Naive thymus-derived CD8-positive, alpha-beta T cell (primary cell): Measurements from ENCODE around the gene CST5. TPM values are rescaled to one million over a fixed set of nuclear protein-coding genes. Genes with fewer than 3 reads are reported as not detected.
"Not testable (repeated sequence)": the region's sequence is repeated elsewhere in the genome, so short reads cannot be mapped to it uniquely, and the experiment has no call there.

Source experiments
- ATAC-seq, 2 donors: fragments of 150-1000 bp; cut with Tn5 transposase in 1 of 2; sonication (Bioruptor Pico), chemical (Tn5 transposase) in 1 of 2; 1 replicate in 1 of 2; 2 replicates in 1 of 2; pipeline ENCODE4 v1.10.0; 2021; ENCODE audit warnings: mild to moderate bottlenecking in 2 of 2, moderate library complexity in 2 of 2
- POLR2A ChIA-PET: fragments of 350-600 bp; sonication (Branson Sonifier 250); formaldehyde crosslinking; loops from one replicate; lab custom pipeline; 2021; ENCODE audit warnings: antibody characterized with exemption; lab: Charles Lee
- DNase-seq, 10 donors: peaks; one replicate each; pipeline versions ENCODE4 v3.0.0 to v3.0.0-alpha.2; 2020 to 2022
- H3K27ac Mint-ChIP-seq, 10 donors: one replicate each; pipeline ENCODE4 v1.8.0; 2020 to 2022; ENCODE audit warnings: mild to moderate bottlenecking in 10 of 10, mixed read lengths in 10 of 10, moderate library complexity in 4 of 10, inconsistent platforms in 1 of 10
- H3K27me3 Mint-ChIP-seq, 5 donors: one replicate each; pipeline ENCODE4 v1.8.0; 2021 to 2022; ENCODE audit warnings: mixed read lengths in 5 of 5
- H3K36me3 Mint-ChIP-seq, 3 donors: one replicate each; pipeline ENCODE4 v1.8.0; 2020 to 2022; ENCODE audit warnings: mixed read lengths in 3 of 3, mild to moderate bottlenecking in 2 of 3, inconsistent platforms in 1 of 3
- H3K4me1 Mint-ChIP-seq, 4 donors: one replicate each; pipeline ENCODE4 v1.8.0; 2021 to 2022; ENCODE audit warnings: mixed read lengths in 4 of 4
- H3K4me3 Mint-ChIP-seq, 10 donors: one replicate each; pipeline ENCODE4 v1.8.0; 2020 to 2022; ENCODE audit warnings: mild to moderate bottlenecking in 10 of 10, mixed read lengths in 10 of 10, moderate library complexity in 6 of 10, inconsistent platforms in 1 of 10
- H3K9me3 Mint-ChIP-seq, 9 donors: one replicate each; pipeline ENCODE4 v1.8.0; 2020 to 2022; ENCODE audit warnings: mixed read lengths in 9 of 9, mild to moderate bottlenecking in 3 of 9, inconsistent platforms in 1 of 9, moderate library complexity in 1 of 9
- polyA plus RNA-seq, 3 donors: library from polyadenylated mRNA; unstranded; fragments of 300-500 nt; fragmentation: Illumina TruSeq; gene quantifications; one replicate each; pipeline ENCODE4 v1.2.3, GENCODE V29; 2021
- total RNA-seq, 8 experiments: library from RNA in 2 of 8; stranded (reverse) in 2 of 8; gene quantifications; one replicate each; pipeline ENCODE4 v1.2.3 and lab custom pipeline; 2021 to 2026

Gene CST5
- total and polyA plus RNA-seq, 5 experiments from 2014 or later, result not detected

DNA sequence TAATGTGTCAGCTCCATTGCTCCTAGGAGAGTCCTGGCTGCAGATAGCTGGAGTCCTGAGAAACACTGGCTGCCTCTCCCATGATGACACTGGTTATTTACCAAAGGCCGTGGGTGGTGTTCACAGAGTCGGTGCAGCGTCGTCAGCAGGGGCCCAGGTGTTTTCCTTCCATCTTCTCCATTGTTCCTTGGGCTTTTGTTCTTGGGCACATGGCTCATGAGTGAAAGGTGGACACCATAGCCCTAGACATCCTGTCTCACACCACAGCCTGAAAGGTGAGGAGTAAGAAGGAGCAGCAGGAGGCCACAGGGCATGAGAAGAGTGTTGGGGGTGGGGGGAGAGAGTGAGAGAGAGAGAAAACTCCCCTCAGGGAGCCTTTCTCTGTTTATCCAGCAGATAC lies 9.1 kb downstream of the CST5 start:
- H3K9me3 Mint-ChIP-seq, result no peaks in the 10 kb centered on the region
- POLR2A ChIA-PET, result no interaction called here
- no peaks in the 10 kb centered on the region for H3K36me3 Mint-ChIP-seq
- no peak overlapping the region for H3K27ac Mint-ChIP-seq
- ATAC-seq (no peak), DNase-seq (no peak)
- no peak overlapping the region for H3K4me3 Mint-ChIP-seq
- H3K27me3 Mint-ChIP-seq, result peaks cover 2 to 45% (median 11%) of the 10 kb centered on the region in 5 donors
- peaks cover 21 to 38% (median 30%) of the 10 kb centered on the region in 4 donors for H3K4me1 Mint-ChIP-seq

DNA sequence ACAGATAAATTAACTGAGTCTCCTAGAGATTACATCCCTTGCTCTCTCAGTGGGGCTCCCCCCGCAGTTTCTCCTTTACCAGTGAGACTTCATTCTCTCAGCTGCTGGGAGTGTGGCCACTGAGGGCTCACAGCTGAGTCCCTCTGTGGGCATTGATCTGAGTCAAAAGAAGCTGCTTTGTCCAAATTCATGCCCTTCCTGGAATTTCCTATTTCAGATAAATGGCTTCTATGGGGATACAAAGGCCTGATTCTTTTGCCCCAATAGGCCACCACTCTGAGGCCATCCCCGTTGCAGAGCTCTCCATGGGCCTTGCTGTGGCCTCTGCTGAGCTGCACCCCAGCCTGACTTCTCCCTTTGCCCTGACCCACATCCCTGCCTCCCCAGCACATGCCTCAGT lies 10.0 kb downstream of the CST5 start:
- Mint-ChIP-seq H3K4me3 (no peak overlapping the region), H3K4me1 (peaks cover 15 to 29% (median 23%) of the 10 kb centered on the region in 4 donors), H3K27ac (no peak overlapping the region), H3K27me3 (peaks cover 0 to 45% (median 11%) of the 10 kb centered on the region in 5 donors), H3K9me3 (no peaks in the 10 kb centered on the region), H3K36me3 (no peaks in the 10 kb centered on the region)
- DNase-seq, result no peak
- POLR2A ChIA-PET, result no interaction called here
- no peak for ATAC-seq

DNA sequence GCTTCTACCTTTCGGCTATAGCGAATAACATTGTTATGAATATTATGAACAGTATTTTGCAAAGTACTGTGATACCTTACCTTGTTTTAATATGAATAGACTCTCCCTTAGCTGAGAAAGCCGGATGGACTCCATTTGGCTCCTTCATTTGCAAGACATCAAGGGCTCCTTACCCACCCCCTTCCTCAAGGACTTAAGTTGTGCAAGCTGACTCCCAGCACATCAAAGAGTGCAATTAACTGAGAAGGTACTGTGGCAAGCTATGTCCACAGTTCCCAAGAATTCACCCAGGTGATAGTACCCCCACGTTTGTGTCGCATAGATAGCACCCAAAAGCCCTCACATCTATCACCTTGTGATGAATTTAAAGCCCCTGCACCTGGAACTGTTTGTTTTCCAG lies 11.2 kb downstream of the CST5 start:
- Mint-ChIP-seq H3K27ac (no peak overlapping the region), H3K36me3 (no peaks in the 10 kb centered on the region), H3K9me3 (peaks cover 0 to 3% (median 0%) of the 10 kb centered on the region in 9 donors), H3K4me3 (no peak overlapping the region), H3K27me3 (peaks cover 0 to 45% (median 11%) of the 10 kb centered on the region in 5 donors), H3K4me1 (peaks cover 8 to 17% (median 15%) of the 10 kb centered on the region in 4 donors)
- POLR2A ChIA-PET, result no interaction called here
- ATAC-seq (no peak), DNase-seq (no peak)

DNA sequence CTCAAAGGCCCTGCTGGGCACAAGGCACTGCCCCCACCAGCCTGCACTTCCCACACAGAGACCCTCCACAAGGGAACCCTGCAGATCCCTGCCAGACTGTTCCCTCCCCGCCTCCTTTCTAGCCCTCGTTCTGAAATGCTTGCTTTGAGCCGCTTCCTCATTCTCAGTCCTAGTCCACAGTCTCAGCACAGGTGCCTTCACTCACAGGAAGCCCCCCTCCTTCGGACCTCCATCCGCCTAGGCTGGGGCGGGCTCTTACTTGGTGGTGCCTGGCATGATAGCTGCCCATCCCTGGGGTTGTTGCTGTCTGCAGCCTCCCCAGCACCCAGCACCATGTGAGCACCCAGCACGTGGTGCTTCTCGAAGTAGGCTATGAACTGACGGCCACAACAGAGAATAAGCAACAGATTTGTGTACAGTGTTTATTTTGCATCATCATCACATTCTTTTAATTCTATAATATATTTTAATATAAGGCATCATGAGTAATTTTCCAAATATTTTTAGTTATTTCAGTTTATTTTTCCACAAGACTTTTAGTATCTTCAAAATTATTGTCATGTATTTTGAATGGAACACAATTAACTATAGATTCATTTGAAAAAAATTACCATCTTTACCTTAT lies 12.3 kb downstream of the CST5 start:
- ATAC-seq, result peak in 1 of 2 donors; percentile 46
- peak in 1 of 10 donors; percentile 7 for DNase-seq
- Mint-ChIP-seq H3K27me3 (peaks cover 0 to 45% (median 11%) of the 10 kb centered on the region in 5 donors), H3K36me3 (no peaks in the 10 kb centered on the region), H3K4me3 (peak overlapping the region in 2 of 10 donors; percentile 11 to 34), H3K27ac (peak overlapping the region in 3 of 10 donors; percentile 29 to 88 (median 87)), H3K4me1 (peaks cover 4 to 13% (median 6%) of the 10 kb centered on the region in 4 donors), H3K9me3 (peaks cover 0 to 3% (median 0%) of the 10 kb centered on the region in 9 donors)
- POLR2A ChIA-PET, result no interaction called here

DNA sequence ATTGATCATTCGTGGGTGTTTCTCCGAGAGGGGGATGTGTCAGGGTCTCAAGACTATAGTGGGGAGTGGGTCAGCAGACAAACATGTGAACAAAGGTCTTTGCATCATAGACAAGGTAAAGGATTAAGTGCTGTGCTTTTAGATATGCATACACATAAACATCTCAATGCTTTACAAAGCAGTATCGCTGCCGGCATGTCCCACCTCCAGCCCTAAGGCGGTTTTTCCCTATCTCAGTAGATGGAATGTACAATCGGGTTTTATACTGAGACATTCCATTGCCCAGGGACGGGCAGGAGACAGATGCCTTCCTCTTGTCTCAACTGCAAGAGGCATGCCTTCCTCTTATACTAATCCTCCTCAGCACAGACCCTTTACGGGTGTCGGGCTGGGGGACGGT lies 18.8 kb downstream of the CST5 start:
- H3K27ac Mint-ChIP-seq, H3K4me1 Mint-ChIP-seq, POLR2A ChIA-PET, DNase-seq, H3K9me3 Mint-ChIP-seq, ATAC-seq, H3K4me3 Mint-ChIP-seq, H3K27me3 Mint-ChIP-seq, H3K36me3 Mint-ChIP-seq: not testable (repeated sequence)

DNA sequence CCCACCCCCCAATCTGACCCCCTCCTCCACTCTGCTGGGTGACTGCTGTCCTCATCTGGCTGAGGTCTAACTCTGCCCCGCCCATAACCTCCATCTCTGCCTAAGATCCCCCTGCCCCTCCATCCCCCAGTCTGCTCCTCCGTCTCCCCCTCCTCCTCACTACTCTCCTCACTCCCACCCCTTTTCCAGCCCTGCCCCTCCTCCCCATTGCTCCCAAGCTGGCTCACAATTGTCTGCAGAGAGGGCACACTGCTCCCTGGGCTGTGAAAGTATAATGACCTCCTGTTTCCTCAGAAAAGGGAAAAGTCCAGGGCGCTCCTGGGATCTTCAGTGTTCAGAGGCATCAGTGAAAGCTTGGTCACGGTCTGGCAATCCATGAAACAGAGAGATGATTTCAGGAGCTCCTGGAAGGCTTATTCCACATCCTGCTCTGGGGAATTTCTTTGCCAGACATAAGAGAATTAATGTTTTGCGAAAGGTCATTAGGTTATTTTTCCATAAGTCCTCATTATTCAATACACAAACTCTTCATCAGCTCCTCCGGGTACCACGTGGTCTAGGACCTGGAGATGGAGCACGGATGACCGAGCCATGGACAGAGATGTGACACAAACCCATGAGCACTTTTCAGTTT lies 21.5 kb downstream of the CST5 start:
- DNase-seq, result no peak
- peaks cover 0 to 2% (median 0%) of the 10 kb centered on the region in 5 donors for H3K27me3 Mint-ChIP-seq
- H3K4me3 Mint-ChIP-seq, result no peak overlapping the region
- POLR2A ChIA-PET, result no interaction called here
- no peaks in the 10 kb centered on the region for H3K36me3 Mint-ChIP-seq
- H3K27ac Mint-ChIP-seq, result no peak overlapping the region
- ATAC-seq, result no peak
- peaks cover 0 to 5% (median under 1%) of the 10 kb centered on the region in 4 donors for H3K4me1 Mint-ChIP-seq
- H3K9me3 Mint-ChIP-seq, result no peaks in the 10 kb centered on the region

DNA sequence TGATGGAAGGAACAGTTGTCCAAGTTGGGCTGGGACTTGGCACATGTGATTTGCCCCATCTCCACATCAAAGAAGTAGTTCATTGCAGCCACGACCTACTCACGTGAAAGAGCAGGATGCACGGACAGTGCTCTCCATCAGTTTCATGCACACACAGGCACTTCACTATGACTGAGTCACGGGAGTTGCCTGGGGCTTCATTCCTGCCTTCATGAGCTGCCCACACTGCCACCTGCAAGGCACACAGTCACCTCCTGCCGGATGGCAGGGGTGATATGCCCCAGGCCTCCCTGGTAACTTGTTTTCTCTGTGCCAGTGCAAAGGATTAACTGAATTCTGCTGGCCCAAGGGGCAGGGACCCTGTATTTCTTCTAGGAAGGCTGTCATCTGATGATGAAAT lies 22.8 kb downstream of the CST5 start:
- no peak for DNase-seq
- no peaks in the 10 kb centered on the region for H3K9me3 Mint-ChIP-seq
- no peak overlapping the region for H3K4me3 Mint-ChIP-seq
- H3K27ac Mint-ChIP-seq, result no peak overlapping the region
- H3K36me3 Mint-ChIP-seq, result no peaks in the 10 kb centered on the region
- no peak for ATAC-seq
- POLR2A ChIA-PET, result no interaction called here
- peaks cover 0 to 2% (median 0%) of the 10 kb centered on the region in 5 donors for H3K27me3 Mint-ChIP-seq
- peaks cover 0 to 3% (median 0%) of the 10 kb centered on the region in 4 donors for H3K4me1 Mint-ChIP-seq

DNA sequence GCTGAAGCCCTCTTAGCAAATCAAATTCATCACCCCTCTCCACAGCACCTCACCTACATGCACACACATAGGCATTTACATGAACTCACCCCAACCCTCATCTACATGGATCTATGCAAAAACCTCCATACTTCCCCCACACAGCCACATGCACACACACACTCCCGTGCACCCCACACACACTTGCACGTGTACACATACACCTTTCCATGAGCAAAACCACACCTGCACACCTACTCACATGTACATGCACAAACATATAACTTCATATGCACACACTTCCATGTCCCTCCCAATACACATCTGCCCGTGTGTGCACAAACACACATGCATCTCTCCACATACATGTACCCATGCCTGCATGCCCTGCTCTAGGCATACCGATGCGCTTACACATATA lies 23.3 kb downstream of the CST5 start:
- POLR2A ChIA-PET, result no interaction called here
- DNase-seq (no peak), ATAC-seq (no peak)
- H3K27me3 Mint-ChIP-seq, result peaks cover 0 to 2% (median 0%) of the 10 kb centered on the region in 5 donors
- H3K9me3 Mint-ChIP-seq, result no peaks in the 10 kb centered on the region
- no peak overlapping the region for H3K4me3 Mint-ChIP-seq
- H3K36me3 Mint-ChIP-seq, result no peaks in the 10 kb centered on the region
- H3K4me1 Mint-ChIP-seq, result peaks cover 0 to 3% (median 0%) of the 10 kb centered on the region in 4 donors
- H3K27ac Mint-ChIP-seq, result no peak overlapping the region

DNA sequence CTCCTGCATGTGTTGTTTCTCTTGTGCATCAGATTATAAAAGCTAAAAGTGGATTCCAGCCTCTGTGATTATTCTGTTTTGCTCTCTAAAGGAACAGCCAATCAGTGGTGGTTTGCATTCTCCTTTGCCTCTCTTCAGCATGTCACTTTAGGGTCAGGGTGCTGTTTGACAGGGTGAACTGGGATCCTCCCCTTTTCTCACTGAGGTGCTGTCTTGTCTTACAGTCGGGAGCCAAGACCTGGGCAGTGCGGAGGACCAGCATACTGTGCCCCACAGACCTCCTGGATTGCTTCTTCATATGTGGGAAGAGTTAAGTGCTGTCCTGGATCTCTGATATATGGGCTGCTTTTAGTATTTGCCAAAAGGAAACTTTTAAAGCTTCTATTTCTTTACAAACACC lies 37.9 kb downstream of the CST5 start:
- peaks cover 2 to 19% (median 12%) of the 10 kb centered on the region in 5 donors for H3K27me3 Mint-ChIP-seq
- peaks cover 0 to 6% (median 0%) of the 10 kb centered on the region in 4 donors for H3K4me1 Mint-ChIP-seq
- POLR2A ChIA-PET, result no interaction called here
- H3K9me3 Mint-ChIP-seq, result peaks cover 0 to 8% (median 4%) of the 10 kb centered on the region in 9 donors
- DNase-seq, result no peak
- H3K27ac Mint-ChIP-seq, result no peak overlapping the region
- no peak for ATAC-seq
- no peak overlapping the region for H3K4me3 Mint-ChIP-seq
- H3K36me3 Mint-ChIP-seq, result peaks cover 0 to 5% (median 1%) of the 10 kb centered on the region in 3 donors

DNA sequence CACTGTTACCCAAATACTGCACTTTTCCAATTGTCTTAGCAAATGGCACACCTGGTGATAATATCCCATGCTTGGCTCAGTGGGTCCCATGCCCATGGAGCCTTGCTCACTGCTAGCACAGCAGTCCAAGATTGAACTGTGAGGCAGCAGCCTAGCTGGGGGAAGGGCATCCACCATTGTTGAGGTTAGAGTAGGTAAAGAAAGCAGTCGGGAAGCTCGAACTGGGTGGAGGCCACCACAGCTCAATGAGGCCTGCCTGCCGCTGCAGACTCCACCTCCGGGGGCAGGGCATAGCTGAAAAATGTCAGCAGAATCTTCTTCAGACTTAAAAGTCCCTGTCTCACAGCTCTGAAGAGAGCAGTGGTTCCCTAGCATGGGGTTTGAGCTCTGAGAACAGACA lies 43.8 kb downstream of the CST5 start:
- ATAC-seq (no peak), DNase-seq (no peak)
- Mint-ChIP-seq H3K9me3 (peaks cover 0 to 5% (median 0%) of the 10 kb centered on the region in 9 donors), H3K27ac (peak overlapping the region in 2 of 10 donors; percentile 13 to 57), H3K4me3 (no peak overlapping the region), H3K36me3 (no peaks in the 10 kb centered on the region), H3K4me1 (peaks cover 0 to 9% (median under 1%) of the 10 kb centered on the region in 4 donors), H3K27me3 (peaks cover 5 to 23% (median 16%) of the 10 kb centered on the region in 5 donors)
- POLR2A ChIA-PET, result no interaction called here

DNA sequence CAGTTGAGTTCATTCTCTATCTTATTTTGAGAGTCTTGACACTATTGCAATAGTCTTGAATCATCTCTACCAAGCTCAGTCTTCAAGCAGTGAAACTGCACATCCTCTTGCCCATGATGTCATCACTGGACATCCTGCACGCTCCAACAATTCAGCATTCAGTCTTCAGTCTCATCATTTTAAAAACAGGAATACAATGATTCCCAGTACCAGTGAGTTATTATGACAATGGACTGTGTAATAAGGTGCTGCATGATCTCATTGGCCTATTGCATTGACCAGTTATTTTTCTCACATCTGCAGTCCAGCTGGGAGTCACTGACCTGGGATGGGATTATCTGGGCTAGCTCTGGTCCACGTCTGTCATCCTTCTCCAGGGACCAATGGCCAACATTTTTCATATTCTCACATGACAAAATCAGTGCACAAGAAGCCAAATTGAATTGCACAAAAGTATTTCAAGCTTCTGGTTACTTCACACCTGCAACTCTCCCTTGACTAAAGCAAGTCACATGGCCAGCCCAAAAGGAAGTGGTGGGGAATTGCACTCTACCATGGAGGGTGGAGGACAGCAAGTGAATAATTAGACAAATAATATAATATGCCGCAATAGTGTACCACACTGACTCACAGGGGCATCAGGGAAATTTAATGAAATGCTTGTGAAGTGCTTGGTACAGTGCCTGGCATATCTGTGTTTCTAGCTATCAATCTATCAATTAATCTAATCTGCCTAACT lies 46.6 kb downstream of the CST5 start:
- no peaks in the 10 kb centered on the region for H3K36me3 Mint-ChIP-seq
- H3K4me1 Mint-ChIP-seq, result peaks cover 0 to 5% (median under 1%) of the 10 kb centered on the region in 4 donors
- peaks cover 4 to 27% (median 12%) of the 10 kb centered on the region in 5 donors for H3K27me3 Mint-ChIP-seq
- DNase-seq, result no peak
- ATAC-seq, result no peak
- peaks cover 0 to 4% (median 0%) of the 10 kb centered on the region in 9 donors for H3K9me3 Mint-ChIP-seq
- H3K27ac Mint-ChIP-seq, result no peak overlapping the region
- no peak overlapping the region for H3K4me3 Mint-ChIP-seq
- POLR2A ChIA-PET, result no interaction called here

DNA sequence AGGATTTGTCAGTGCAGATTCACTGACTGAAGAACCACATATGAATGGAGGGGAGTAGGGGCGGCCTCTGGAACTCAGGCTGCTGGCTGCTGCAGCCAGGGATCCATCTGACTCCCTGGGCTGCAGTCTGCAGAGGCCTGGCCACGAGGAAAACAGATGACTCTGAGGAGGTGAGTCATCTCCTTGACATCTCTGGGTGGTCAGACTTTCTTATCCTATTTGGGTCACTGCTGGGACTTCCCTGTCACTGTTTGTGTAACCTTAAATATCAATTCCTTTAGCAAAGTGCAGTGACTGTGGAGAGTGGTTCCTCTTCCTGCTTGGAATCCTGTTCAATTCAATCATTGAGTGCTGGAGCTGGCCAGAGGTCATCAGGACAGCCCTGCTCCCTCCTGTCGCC lies 47.6 kb downstream of the CST5 start:
- H3K36me3 Mint-ChIP-seq, POLR2A ChIA-PET: not testable (repeated sequence)

More for the DNA sequence above, 47.6 kb downstream of the CST5 start:
- H3K27me3 Mint-ChIP-seq, result peaks cover 6 to 27% (median 7%) of the 10 kb centered on the region in 5 donors
- not testable (repeated sequence) for H3K4me3 Mint-ChIP-seq, H3K9me3 Mint-ChIP-seq, H3K27ac Mint-ChIP-seq, DNase-seq, H3K4me1 Mint-ChIP-seq, ATAC-seq
